Activated B cell treated with CpG ODN at 0.5 μM for 24 hours (primary cell): ENCODE data around the gene SLC3A2. TPM values are rescaled to one million over a fixed set of nuclear protein-coding genes. Genes with fewer than 3 reads are reported as not detected.

ENCODE experiments used
- ATAC-seq: fragments of 200-7000 bp; cut with Tn5 transposase; one replicate; pipeline ENCODE4 v1.10.0; 2021; ENCODE audit warnings: low read depth, mild to moderate bottlenecking, moderate library complexity
- CTCF ChIA-PET: fragments of 350-600 bp; sonication (Branson Sonifier 250); formaldehyde crosslinking; loops from one replicate; lab custom pipeline; 2021; ENCODE audit warnings: antibody characterized with exemption; lab: Charles Lee
- POLR2A ChIA-PET: fragments of 350-600 bp; sonication (Branson Sonifier 250); formaldehyde crosslinking; loops from one replicate; lab custom pipeline; 2021; ENCODE audit warnings: antibody characterized with exemption; lab: Charles Lee
- DNase-seq: peaks from one replicate; pipeline ENCODE4 v3.0.0; 2022
- H3K27ac Mint-ChIP-seq: one replicate; pipeline ENCODE4 v1.8.0; 2020; ENCODE audit warnings: mixed read lengths
- H3K27me3 Mint-ChIP-seq: one replicate; pipeline ENCODE4 v1.8.0; 2021; ENCODE audit warnings: mixed read lengths
- H3K36me3 Mint-ChIP-seq: one replicate; pipeline ENCODE4 v1.8.0; 2021; ENCODE audit warnings: low read depth, mixed read lengths
- H3K4me1 Mint-ChIP-seq: one replicate; pipeline ENCODE4 v1.8.0; 2021; ENCODE audit warnings: mixed read lengths
- H3K4me3 Mint-ChIP-seq: one replicate; pipeline ENCODE4 v1.8.0; 2020; ENCODE audit warnings: mild to moderate bottlenecking, mixed read lengths
- H3K9me3 Mint-ChIP-seq: one replicate; pipeline ENCODE4 v1.8.0; 2020; ENCODE audit warnings: mixed read lengths
- intact Hi-C: fragments of 100-400 bp; cut with micrococcal nuclease; formaldehyde crosslinking; loops from one replicate; pipeline ENCODE4 v1.15.1; 2024
- total RNA-seq: library from RNA; stranded (reverse); gene quantifications from 2 replicates; pipeline ENCODE4 v1.2.3, GENCODE V29; 2022
- TF ChIP-seq, protein P1 (sequence below): fragments of 200-600 bp; IDR thresholded peaks from one replicate; pipeline ENCODE4 v1.8.0; 2022; ENCODE audit warnings: antibody characterized with exemption, mild to moderate bottlenecking

Gene SLC3A2
- total RNA-seq, 1 donor from 2014 or later, result 274 TPM

DNA sequence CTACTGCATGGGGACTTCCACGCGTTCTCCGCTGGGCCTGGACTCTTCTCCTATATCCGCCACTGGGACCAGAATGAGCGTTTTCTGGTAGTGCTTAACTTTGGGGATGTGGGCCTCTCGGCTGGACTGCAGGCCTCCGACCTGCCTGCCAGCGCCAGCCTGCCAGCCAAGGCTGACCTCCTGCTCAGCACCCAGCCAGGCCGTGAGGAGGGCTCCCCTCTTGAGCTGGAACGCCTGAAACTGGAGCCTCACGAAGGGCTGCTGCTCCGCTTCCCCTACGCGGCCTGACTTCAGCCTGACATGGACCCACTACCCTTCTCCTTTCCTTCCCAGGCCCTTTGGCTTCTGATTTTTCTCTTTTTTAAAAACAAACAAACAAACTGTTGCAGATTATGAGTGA lies 7.7 kb downstream of the SLC3A2 start:
- DNase-seq (no peak), ATAC-seq (no peak)
- Mint-ChIP-seq H3K27ac (no peak overlapping the region), H3K4me3 (no peak overlapping the region), H3K36me3 (peaks cover 67% of the 10 kb centered on the region), H3K27me3 (peaks cover 2% of the 10 kb centered on the region), H3K4me1 (peaks cover 18% of the 10 kb centered on the region), H3K9me3 (no peaks in the 10 kb centered on the region)
- POLR2A ChIA-PET, result no interaction called here
- intact Hi-C loops, result loop anchor here (10.0 kb wide), 2 partner anchors 504 to 676 kb away; partner anchors contain the start of gene PLAAT2
- CTCF ChIA-PET, result no interaction called here
- TF ChIP-seq, protein P1, sequence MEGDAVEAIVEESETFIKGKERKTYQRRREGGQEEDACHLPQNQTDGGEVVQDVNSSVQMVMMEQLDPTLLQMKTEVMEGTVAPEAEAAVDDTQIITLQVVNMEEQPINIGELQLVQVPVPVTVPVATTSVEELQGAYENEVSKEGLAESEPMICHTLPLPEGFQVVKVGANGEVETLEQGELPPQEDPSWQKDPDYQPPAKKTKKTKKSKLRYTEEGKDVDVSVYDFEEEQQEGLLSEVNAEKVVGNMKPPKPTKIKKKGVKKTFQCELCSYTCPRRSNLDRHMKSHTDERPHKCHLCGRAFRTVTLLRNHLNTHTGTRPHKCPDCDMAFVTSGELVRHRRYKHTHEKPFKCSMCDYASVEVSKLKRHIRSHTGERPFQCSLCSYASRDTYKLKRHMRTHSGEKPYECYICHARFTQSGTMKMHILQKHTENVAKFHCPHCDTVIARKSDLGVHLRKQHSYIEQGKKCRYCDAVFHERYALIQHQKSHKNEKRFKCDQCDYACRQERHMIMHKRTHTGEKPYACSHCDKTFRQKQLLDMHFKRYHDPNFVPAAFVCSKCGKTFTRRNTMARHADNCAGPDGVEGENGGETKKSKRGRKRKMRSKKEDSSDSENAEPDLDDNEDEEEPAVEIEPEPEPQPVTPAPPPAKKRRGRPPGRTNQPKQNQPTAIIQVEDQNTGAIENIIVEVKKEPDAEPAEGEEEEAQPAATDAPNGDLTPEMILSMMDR, result no peak

DNA sequence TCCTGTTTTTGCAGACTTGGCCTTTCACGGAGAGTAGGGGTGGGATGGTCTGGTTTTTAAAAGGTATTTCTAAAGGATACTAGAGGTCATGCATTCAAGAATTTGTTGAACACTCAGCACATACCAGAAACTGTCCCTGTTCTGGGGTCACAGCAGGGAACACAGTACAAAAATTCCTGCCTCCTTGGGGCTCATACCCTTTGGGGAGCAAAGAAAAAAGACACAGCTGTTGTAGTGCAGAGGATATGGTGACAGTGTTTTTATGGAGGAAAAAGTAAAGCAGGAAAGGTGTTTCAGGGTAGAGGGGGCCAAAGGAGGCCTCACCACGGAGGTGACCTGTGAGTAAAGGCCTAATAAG lies 8.4 kb downstream of the SLC3A2 start:
- intact Hi-C loops, result loop anchor here (10.0 kb wide), 2 partner anchors 504 to 676 kb away; partner anchors contain the start of gene PLAAT2
- H3K36me3 Mint-ChIP-seq, result peaks cover 60% of the 10 kb centered on the region
- TF ChIP-seq, protein P1, result no peak
- ChIA-PET POLR2A (interaction anchor here (0.6 to 1.2 kb wide), 2 partner anchors 8 to 169 kb away, joined by 5 to 11 read pairs; partner anchors contain the start of gene SLC3A2), CTCF (interaction anchor here (2.7 kb wide), 1 partner anchor 16 kb away, joined by 6 read pairs; no protein-coding TSS in a partner anchor)
- DNase-seq (no peak), ATAC-seq (no peak)
- H3K27ac Mint-ChIP-seq, result no peak overlapping the region
- H3K4me1 Mint-ChIP-seq, result peaks cover 12% of the 10 kb centered on the region
- H3K27me3 Mint-ChIP-seq, result peaks cover 2% of the 10 kb centered on the region
- H3K9me3 Mint-ChIP-seq, result no peaks in the 10 kb centered on the region
- peak overlapping the region; percentile 45 for H3K4me3 Mint-ChIP-seq

DNA sequence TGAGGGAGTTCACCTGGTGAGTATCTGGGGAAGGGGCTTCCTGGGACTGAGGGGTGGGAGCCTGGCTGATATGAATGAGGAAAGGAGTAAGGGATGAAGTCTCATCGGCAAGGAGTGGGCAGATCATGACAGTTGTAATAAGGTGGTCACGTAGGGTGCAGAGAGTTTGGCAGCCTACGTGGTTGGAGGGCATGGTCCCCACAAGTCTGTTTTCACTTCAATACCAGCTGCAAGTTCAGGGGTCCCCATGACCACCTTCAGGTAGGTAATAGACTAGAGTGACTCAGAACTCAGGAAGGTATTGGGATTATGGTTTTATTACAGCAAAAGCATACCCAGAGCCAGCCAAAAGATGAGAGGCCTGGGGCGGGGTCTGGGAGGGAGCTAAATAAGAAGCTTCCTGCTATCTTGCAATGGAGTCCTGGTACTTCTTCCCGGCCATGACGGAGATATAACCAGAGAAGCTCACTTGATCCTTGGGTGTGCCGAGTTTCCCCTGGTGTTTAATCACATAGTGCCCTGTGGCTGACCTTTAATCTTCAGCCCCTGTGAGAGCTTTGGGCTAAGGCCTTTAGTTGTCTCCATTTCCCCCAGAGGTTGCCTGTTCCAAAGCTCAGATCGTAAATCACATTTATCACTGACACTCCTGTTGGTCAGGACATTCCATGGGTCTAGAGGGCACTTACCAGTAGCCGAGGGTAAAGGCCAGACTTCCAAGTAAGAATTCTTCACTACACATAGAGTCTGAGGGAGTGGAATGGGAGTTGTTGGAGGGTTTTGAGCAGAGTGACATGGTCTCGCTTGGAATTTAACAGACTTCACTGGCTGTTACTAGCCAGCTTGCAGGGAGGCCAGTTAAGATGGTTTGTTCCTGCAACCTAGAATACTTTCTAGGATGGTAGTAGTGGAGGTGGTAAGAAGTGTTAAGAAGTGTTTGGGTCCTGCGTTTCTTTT lies 9.1 kb downstream of the SLC3A2 start:
- Mint-ChIP-seq H3K27me3 (peaks cover 2% of the 10 kb centered on the region), H3K4me1 (peaks cover 7% of the 10 kb centered on the region), H3K36me3 (peaks cover 55% of the 10 kb centered on the region), H3K4me3 (peak overlapping the region; percentile 45), H3K9me3 (no peaks in the 10 kb centered on the region), H3K27ac (no peak overlapping the region)
- intact Hi-C loops, result loop anchor here (10.0 kb wide), 2 partner anchors 505 to 675 kb away; partner anchors contain the start of gene PLAAT2
- TF ChIP-seq, protein P1, result no peak
- ATAC-seq (peak; percentile 26), DNase-seq (no peak)
- ChIA-PET POLR2A (interaction anchor here (0.5 to 1.2 kb wide), 8 partner anchors 8 to 904 kb away, joined by 3 to 11 read pairs (median 4); partner anchors contain the start of gene SLC3A2), CTCF (interaction anchor here (2.7 kb wide), 1 partner anchor 16 kb away, joined by 6 read pairs; no protein-coding TSS in a partner anchor)

DNA sequence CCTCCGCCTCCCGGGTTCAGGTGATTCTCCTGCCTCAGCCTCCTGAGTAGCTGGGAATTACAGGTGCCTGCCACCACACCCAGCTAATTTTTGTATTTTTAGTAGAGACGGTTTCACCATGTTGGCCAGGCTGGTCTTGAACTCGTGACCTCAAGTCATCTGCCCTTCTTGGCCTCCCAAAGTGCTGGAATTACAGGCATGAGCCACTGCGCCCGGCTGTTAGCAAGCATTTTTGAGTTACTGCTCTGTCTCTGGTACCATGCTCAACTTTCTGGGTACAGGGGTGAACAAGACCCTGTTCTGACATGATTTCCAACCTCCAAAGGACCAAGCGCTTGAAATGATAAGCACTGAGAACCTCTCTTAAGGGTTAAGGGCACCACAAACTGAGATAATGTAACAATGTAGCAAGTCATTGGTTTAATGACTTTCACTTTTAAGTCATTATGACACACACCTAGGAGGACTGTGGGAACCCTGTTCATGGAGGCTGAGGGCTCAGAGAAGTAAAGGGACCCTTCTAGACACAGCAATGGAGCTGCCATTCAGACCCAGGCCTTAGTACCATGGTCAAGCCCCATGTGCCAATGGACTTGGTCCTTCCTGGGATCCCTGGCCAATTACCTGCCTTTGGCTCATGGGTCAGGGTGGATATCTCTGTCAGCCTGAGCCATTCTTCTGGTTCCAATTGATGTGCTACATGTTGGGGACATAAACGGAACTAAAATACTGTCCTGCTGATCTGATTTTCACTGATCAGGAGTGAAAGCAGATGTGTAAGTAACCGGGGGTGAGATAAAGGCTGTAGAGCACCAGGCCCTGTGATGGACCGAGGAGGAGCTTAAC lies 11.6 kb downstream of the SLC3A2 start:
- DNase-seq, result no peak
- Mint-ChIP-seq H3K27me3 (peaks cover 3% of the 10 kb centered on the region), H3K36me3 (peaks cover 30% of the 10 kb centered on the region), H3K4me1 (no peaks in the 10 kb centered on the region), H3K4me3 (no peak overlapping the region), H3K27ac (no peak overlapping the region), H3K9me3 (no peaks in the 10 kb centered on the region)
- TF ChIP-seq, protein P1, result no peak
- CTCF ChIA-PET, result no interaction called here
- ATAC-seq, result no peak
- POLR2A ChIA-PET, result no interaction called here
- intact Hi-C loops, result no loop called here
